HepG2 (cell line): ENCODE measurements around the gene SMPD2. TPM values are rescaled to one million over a fixed set of nuclear protein-coding genes. Genes with fewer than 3 reads are reported as not detected.

Source experiments
- CC2D1A ChIP-seq: sonication (generic); formaldehyde crosslinking; IDR thresholded peaks from 2 replicates; pipeline ENCODE4 v1.8.1; 2023; ENCODE audit warnings: mild to moderate bottlenecking, missing genetic modification reagents
- CENPBD1 ChIP-seq: sonication (generic); formaldehyde crosslinking; IDR thresholded peaks from 2 replicates; pipeline ENCODE4 v1.8.0; 2022; ENCODE audit warnings: missing genetic modification reagents, low read depth, mild to moderate bottlenecking, borderline replicate concordance
- CSRNP1 ChIP-seq: sonication (generic); formaldehyde crosslinking; IDR thresholded peaks from 2 replicates; pipeline ENCODE4 v1.8.1; 2023; ENCODE audit warnings: mild to moderate bottlenecking, missing genetic modification reagents
- DPF2 ChIP-seq: sonication (generic); formaldehyde crosslinking; IDR thresholded peaks from 2 replicates; pipeline ENCODE4 v1.4.0; 2020; ENCODE audit warnings: mild to moderate bottlenecking, low read depth, missing genetic modification reagents, borderline replicate concordance
- ERF ChIP-seq: IDR thresholded peaks from 2 replicates; pipeline ENCODE4 v1.6.1; 2018; ENCODE audit warnings: missing biosample characterization, missing genetic modification reagents
- EZH2 ChIP-seq: conservative IDR thresholded peaks from 2 replicates; pipeline ENCODE4 v1.6.1; 2012; ENCODE audit warnings: mild to moderate bottlenecking, low read depth, low read length, moderate library complexity
- GABPB1 ChIP-seq: IDR thresholded peaks from 2 replicates; pipeline ENCODE4 v1.6.1; 2016; ENCODE audit warnings: mild to moderate bottlenecking, missing genetic modification reagents, moderate library complexity, missing compliant biosample characterization
- KDM5B ChIP-seq: sonication (generic); formaldehyde crosslinking; IDR thresholded peaks from 2 replicates; pipeline ENCODE4 v1.4.0; 2020; ENCODE audit warnings: missing genetic modification reagents, mild to moderate bottlenecking, borderline replicate concordance
- LBX2 ChIP-seq: sonication (generic); formaldehyde crosslinking; IDR thresholded peaks from 2 replicates; pipeline ENCODE4 v1.5.0; 2020; ENCODE audit warnings: missing genetic modification reagents, mild to moderate bottlenecking, borderline replicate concordance
- MLXIP ChIP-seq: sonication (generic); formaldehyde crosslinking; IDR thresholded peaks from 2 replicates; pipeline ENCODE4 v1.9.0; 2021; ENCODE audit warnings: missing genetic modification reagents, borderline replicate concordance
- NFIB ChIP-seq: sonication (generic); formaldehyde crosslinking; IDR thresholded peaks from 2 replicates; pipeline ENCODE4 v1.9.0; 2021; ENCODE audit warnings: missing genetic modification reagents, mild to moderate bottlenecking, borderline replicate concordance
- NR2C2 ChIP-seq: sonication (generic); formaldehyde crosslinking; IDR thresholded peaks from 2 replicates; pipeline ENCODE4 v1.4.0; 2020; ENCODE audit warnings: missing genetic modification reagents, mild to moderate bottlenecking, moderate library complexity, borderline replicate concordance
- TCF7L2 ChIP-seq: IDR thresholded peaks from 2 replicates; pipeline ENCODE4 v1.6.1; 2011; ENCODE audit warnings: mild to moderate bottlenecking, low read depth, low read length, moderate library complexity
- ZFP90 ChIP-seq: sonication (generic); formaldehyde crosslinking; IDR thresholded peaks from 2 replicates; pipeline ENCODE4 v1.8.0; 2022; ENCODE audit warnings: missing genetic modification reagents, mild to moderate bottlenecking, inconsistent platforms, borderline replicate concordance
- ZMAT5 ChIP-seq: sonication (generic); formaldehyde crosslinking; IDR thresholded peaks from 2 replicates; pipeline ENCODE4 v1.5.0; 2020; ENCODE audit warnings: mild to moderate bottlenecking, low read depth, missing genetic modification reagents, borderline replicate concordance
- ZNF280D ChIP-seq: sonication (generic); formaldehyde crosslinking; IDR thresholded peaks from 2 replicates; pipeline ENCODE4 v1.5.1; 2020; ENCODE audit warnings: mild to moderate bottlenecking, missing genetic modification reagents
- ZNF850 ChIP-seq: sonication (generic); formaldehyde crosslinking; conservative IDR thresholded peaks from 2 replicates; pipeline ENCODE4 v1.9.0; 2021; ENCODE audit warnings: mild to moderate bottlenecking, missing genetic modification reagents
- ZSCAN22 ChIP-seq: sonication (generic); formaldehyde crosslinking; IDR thresholded peaks from 2 replicates; pipeline ENCODE4 v1.4.0; 2020; ENCODE audit warnings: mild to moderate bottlenecking, missing genetic modification reagents
- polyA plus RNA-seq, 8 experiments: library from polyadenylated mRNA; depleted of rRNA in 3 of 8; stranded (reverse) in 7 of 8; unstranded in 1 of 8; fragments of >200 nt; fragmentation: Illumina TruSeq in 4 of 8; extraction: Trizol in 4 of 8; gene quantifications; 2 replicates each; pipeline versions ENCODE4 v1.2.1 to v1.2.3, GENCODE V29; 2011 to 2016; ENCODE audit warnings: low read depth in 4 of 8, missing spikeins in 1 of 8, mixed read lengths in 1 of 8; ENCODE audit not compliant: insufficient read depth in 1 of 8
- total RNA-seq, 5 experiments: library from RNA; depleted of rRNA; stranded (reverse); fragments of >200 nt; fragmentation: Illumina TruSeq; extraction: Trizol; gene quantifications; 2 replicates each; pipeline ENCODE4 v1.2.3, GENCODE V29; 2016; ENCODE audit warnings: low read depth in 1 of 5

Gene SMPD2
- total and polyA plus RNA-seq, 2 of the 13 experiments (the other 11 are each of a cell fraction or from before 2014, with no cell fraction given), result 5.9 to 10.6 TPM

- TF ChIP-seq ZNF280D (no peak), ERF (CRISPR knock-in tag) (no peak), TCF7L2 (no peak), KDM5B (no peak), MLXIP (no peak), ZNF850 (CRISPR knock-in tag) (no peak), EZH2 (no peak), ZSCAN22 (CRISPR knock-in tag) (no peak), NR2C2 (CRISPR knock-in tag) (peak; percentile 40; the same call in 1 of the 2 replicates), ZMAT5 (CRISPR knock-in tag) (no peak), GABPB1 (CRISPR knock-in tag) (no peak), ZFP90 (CRISPR knock-in tag) (0 out of 2 replicates have a peak, but pooled peaks have one; percentile 21), CC2D1A (CRISPR knock-in tag) (no peak), CENPBD1 (CRISPR knock-in tag) (no peak), DPF2 (no peak), LBX2 (CRISPR knock-in tag) (no peak), NFIB (CRISPR knock-in tag) (no peak), CSRNP1 (CRISPR knock-in tag) (no peak)
Measured at GRCh38 chr6:109456111-109456583, 15.6 kb downstream of the SMPD2 start (continued).
